ENCODE data around the gene OR1J2.

Gene OR1J2

DNA sequence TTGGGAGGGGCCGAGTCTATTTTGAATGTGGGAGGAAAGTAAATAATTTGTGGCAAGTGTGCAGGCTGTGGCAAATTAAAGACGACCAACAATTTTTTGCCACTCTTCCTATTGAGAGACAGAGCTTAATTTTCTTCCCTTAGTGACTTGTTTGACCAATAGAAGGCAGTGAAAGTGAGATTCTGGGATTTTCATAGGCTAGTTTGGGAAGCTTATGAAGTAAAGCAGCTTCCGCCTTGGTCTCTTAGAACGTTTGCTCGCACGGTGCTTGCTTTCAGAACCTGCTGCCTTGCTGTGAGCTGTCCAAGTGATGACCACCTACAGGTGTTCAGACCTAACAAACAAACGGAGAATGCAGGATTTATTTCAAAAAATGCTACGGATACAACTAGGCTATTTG is 35.6 kb downstream of the OR1J2 start:
- no peak overlapping the region for H3K4me3 ChIP-seq (ENCODE audit: low read depth, low read length)

DNA sequence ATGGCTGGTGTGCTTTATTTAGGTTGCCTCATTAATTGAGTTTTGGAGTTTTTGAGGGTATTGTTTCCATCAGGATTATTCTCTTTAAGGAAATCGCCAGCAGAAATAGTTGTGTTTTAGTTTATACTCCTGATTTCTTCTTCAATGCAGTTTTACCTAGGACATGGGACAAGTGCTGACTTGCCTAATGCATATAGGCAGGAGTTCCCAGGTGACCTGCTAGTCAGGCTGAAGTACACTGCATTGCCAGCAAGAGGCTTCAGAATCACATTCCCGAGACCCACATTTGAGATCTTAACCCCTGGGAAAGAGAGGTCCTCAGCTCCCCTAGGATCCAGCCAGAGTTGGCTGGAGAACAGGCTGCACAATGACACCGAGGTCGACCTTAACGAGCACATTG is 40.8 kb downstream of the OR1J2 start:
- no peak overlapping the region for H3K4me3 ChIP-seq (ENCODE audit: low read depth, low read length)

DNA sequence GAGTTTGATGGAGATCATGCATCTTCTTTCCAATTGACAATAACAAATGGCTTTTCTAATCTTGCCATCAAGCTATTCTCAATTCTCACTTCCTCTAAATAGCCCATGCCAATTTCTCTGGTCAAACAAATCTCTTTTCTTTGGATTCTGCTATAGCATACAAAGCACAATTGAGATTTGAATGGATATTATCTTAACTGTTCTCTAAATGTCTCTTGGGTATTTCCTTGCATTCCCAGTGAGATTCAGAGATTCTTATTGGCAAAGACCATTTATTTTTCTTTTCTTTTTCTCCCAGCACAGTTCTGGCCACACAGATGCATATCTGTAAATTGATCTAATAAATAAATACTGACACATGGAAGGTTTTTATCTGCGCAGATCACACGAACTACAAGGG is 42.2 kb downstream of the OR1J2 start, which contains the start of gene OR1N2:
TSS of gene OR1N2 (plus strand) at position 301 of the 400 bp plus-strand sequence. CDS start 100 bp downstream, outside the sequence.
- H3K4me3 ChIP-seq (ENCODE audit: low read depth, low read length) = no peak within 1 kb of the TSS

Measured in iPS-11a (cell line).